NCI-H748 (cell line): ENCODE measurements around the gene NHLRC1.
A peak's percentile ranks its signal among the peaks of the same experiment; 100 is the strongest.
"Not testable (repeated sequence)": the region's sequence is repeated elsewhere in the genome, so short reads cannot be mapped to it uniquely, and the experiment has no call there.

Source experiments
- DNase-seq: peaks from one replicate; lab custom pipeline; 2025; ENCODE audit not compliant: unreplicated experiment; lab: John Stamatoyannopoulos, UW

The NHLRC1 gene

DNA sequence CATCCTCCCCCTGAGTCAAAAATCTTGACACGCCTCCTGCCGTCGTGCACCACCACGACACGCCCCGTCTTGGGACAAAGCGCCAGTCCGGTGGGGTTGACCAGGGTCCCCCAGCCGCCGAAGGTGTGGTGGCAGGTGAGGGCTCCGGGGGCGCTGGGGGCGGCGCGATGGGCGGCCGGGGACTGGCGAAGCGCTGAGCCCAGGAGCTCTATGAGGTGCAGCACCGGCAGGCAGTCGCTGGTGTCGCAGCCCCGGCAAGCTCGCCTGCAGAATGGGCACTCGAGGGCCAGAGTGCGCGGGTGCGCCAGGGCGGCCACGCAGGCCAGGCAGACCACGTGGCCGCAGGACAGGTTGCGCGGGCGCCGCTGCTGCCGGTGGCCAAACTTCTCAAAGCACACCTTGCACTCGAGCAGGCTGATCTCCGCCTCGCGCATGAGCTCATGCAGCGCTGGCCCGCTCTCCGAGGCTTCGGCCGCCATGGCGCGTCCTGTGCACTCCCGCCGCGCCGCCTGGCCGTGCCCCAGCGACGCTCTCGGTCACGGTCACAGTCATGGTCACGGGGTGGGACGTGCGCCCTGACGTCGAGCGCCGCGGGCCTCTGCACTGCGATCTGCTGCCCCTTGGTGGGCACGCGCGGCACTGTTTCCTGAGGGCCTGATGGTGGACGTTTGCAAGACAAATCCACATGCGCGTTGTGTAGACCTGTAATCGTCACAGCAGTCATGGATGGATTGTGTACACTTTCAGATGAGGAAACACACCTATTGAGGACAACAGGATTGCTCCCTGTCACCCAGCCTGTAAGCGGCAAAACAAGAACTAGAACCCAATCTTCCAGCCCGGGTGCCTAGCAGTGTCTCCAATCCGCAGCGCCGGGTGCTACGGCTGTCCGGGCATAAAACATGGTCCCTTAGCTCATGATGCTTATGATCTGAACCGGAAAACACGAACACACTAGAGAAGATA, at the start of gene NHLRC1:
NHLRC1 (minus strand) TSS at position 550 of the 966 bp plus-strand sequence; CDS start at position 479, 71 bp downstream.
- peak; percentile 92 for DNase-seq

DNA sequence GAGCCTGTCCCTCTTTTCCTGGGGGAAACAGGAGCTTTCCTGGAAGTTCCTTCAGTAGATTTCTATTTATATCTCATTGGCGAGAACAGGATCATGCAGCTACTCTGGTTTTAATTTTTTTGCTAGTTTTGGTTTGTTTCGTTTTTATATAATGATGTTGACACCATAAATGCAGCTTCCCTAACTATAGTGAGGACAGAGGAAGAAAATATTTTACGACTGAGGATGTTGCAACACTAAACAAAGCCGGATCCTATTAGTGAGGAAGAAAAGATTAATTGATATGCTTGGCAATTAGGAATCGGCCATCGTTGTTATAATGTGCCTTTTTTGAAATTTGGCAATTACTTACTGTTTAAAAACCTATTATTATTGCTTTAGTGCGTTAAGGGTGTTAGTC, 49.4 kb upstream of the NHLRC1 start:
- no peak for DNase-seq

DNA sequence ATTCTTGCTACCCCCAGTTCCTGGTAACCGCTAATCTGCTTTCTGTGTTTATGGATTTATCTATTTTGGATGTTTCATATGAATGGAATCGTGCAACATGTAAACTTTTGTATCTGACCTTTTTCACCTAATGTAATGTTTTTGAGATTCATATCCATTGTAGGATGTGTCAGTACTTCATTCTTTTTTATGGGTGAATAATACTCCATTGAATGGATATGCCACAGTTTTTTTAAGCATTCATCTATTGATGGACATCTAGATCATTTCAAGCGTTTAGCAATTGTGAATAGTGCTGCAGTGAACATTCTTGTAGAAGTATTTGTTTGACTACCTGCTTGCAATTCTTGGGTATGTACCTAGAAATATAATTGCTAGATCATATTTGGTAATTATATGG, 45.8 kb upstream of the NHLRC1 start:
- DNase-seq: no peak

DNA sequence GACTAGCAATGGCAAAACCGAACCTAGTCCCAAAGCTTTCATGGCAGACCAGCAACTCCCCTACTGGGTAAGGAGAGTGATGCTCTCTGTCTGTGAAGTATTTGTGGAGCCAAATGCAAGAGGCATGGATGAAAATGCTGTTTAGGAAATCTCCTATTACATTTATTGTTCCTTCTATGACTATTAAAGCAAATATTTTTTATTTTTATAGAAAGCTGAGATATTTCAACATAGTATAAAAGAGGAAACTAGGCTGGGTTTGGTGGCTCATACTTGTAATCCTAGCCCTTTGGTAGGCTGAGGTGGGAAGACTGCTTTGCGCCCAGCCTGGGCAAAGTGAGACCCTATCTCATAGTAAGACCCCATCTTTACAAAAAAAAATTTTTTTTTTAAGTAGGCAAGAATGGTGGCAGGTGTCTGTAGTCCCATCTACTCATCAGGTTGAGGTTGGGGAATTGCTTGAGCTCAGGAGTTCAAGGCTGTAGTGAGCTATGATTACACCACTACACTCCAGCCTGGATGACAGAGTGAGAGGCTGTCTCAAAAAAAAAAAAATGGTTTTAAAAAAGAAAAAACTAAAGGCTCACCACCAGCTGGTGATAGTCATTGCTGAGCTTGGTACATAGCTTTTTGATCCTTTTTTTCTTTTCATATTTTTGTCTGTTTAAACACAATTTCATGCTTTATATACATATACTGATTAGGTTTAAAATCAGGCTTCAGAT, 44.0 kb upstream of the NHLRC1 start:
- DNase-seq: no peak

DNA sequence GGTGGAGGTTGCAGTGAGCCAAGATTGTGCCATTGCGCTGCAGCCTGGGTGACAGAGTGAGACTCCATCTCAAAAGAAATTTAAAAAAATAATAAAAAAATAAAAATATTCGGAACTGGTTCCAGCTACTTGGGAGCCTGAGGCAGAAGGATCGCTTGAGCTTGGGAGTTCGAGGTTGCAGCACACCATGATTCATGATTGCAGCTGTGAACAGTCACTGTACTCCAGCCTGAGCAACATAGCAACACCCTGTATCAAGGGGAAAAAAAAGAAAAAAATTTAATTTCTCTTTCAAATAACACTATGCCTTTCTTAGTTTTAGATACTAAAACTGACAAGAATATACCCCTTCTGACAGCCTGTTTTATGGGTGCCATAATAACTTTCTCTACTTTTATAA, 43.3 kb upstream of the NHLRC1 start:
- DNase-seq: no peak

DNA sequence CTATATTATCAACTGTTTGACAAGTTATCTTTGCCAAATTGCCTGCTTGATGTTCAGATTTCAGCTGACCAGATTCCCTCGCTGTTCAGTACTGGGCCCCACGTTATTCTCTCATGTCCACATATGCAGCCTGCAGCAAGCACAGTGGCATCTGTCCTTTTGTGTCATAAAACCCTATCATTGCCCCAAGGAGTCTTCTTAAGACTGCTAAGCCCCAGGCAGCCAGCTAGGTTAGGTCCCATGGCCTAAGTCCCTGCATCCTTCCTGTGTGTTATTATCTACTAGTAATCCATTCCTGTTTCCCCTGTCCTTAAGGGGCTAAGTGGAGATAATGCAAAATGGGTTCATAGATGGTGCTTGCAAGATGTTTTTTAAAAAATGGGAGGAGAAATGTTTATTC, 39.9 kb upstream of the NHLRC1 start:
- no peak for DNase-seq

DNA sequence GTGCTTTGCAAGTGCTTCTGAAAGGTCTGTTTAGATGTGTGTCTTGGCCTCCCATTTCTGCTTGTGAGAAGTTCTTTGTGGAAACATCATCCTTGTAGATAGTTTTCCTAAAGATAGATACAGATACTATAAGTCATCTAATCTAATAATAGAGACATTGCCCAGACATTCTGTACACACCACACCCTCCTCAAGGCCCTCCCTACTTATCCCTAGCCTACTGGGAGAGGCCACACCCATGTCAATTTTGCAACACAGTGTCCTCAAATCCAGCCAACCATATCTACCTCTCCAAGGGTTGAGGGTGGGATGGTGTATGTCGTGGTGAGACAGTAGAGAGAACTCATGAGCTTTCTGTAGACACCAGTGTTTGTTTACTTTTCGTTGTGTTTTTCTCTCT, 39.0 kb upstream of the NHLRC1 start:
- DNase-seq: no peak

DNA sequence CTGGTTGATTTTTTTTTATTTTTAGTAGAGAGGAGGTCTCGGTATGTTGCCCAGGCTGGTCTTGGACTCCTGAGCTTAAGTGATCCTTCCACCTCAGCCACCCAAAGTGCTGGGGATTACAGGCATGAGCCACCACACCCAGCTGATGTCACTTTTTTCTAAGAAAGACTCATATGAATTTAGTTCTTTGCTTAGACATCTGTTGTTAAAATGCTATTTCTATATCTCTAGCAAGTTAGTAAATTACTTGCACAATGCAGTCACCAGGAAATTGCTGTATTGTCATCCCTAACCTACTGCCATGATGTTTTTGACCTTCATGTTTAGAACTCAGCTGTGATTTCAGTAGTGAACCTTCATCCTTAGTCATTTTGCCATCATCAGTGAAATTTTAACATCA, 38.4 kb upstream of the NHLRC1 start:
- DNase-seq: no peak

DNA sequence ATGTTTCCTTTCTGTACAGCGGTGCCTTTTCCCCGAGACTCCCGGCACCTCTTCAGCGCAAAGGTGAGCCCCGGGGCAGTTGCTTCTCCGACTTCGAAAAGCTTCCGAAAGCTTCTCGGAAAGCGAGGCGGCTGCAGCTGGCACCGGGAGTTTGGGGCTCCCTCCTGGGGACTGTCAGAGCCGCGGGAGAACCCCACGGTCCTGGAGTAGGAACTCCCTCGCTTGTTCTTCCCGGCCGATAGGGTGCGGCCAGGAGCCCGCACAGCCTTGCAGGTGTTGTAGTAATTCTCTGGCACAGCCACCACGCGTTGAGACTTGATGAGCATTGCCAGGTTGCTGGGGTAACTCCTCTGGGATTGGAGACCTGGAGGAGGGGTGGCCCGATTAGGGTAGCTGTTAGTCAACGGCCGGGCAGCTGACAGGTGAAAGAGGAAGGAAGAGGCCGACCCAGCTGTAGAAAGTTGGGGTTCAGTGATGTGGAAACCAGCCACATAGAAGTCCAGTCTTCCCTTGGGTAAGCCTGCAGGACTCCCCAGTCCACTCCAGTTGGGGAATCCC, 33.5 kb upstream of the NHLRC1 start:
- peak; percentile 95 for DNase-seq

DNA sequence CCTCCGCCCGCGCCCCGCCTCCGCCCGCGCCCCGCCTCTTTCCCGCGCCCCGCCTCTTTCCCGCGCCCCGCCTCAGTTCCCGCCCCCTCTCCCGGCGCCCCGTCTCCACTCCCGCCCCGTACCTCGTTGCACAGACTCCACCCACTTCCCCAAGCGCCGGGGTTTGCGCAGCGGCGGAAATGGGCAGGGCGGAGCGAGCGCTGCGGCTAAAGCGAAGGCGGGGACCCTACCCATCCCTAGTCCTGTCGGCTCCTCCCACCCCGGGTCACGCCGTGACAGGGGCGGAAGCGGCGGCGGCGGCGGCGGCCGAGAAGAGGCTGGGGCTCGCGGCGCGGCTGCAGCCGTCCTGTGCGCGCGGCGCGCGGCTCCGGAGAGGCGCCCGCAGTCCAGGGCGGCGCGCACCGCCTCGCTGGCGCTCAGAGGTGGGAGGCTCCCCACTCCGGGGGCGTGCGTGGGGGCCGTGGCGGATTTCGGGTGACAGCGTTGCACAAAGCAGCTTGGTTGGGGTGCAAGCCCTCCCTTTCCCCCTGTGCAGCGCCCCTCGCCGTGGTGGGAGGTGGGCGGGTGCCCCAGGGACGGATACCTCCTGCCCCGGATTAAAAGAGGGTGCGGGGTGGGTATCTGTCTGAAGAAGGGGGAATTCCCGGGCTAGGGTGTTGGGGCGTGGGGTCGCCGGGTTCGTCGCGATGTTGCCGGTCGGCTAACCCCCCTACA, 32.8 kb upstream of the NHLRC1 start, which contains the start of gene KDM1B:
KDM1B (plus strand) TSS at position 273 of the 714 bp plus-strand sequence. CDS start 4,474 bp downstream, outside the sequence.
- DNase-seq: peak; percentile 99

DNA sequence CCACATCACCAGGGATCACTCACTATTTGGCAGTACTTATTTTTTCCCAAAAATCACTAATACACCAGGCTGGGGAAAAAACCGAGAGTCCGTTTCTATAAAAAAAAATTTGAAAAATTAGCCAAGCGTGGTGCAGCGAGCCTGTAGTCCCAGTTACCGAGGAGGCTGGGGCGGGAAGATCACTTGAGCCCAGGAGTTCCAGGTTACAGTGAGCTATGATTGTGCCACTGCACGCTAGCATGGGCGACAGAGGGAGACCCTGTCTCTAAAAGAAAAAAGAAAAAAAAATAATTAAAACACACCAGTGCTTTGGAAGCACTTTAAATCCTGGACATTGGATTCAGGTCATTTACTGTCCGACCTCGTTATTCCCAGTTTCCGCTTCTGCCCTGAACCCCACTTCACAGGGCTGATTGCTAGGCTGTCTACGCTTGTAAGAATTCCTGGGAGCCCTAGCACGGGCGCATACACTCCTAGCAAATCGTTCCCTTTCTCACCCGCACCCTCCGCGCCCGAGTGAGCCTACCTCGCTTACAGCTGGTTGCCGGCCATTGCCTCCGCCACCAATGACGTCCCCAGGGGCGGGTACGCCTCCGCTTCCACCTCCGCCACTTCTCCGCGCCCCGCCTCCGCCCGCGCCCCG, 32.2 kb upstream of the NHLRC1 start, which contains the start of gene TPMT:
TPMT (minus strand) TSS at position 571 of the 643 bp plus-strand sequence. CDS start 5,950 bp downstream, outside the sequence.
- DNase-seq: peak; percentile 99

DNA sequence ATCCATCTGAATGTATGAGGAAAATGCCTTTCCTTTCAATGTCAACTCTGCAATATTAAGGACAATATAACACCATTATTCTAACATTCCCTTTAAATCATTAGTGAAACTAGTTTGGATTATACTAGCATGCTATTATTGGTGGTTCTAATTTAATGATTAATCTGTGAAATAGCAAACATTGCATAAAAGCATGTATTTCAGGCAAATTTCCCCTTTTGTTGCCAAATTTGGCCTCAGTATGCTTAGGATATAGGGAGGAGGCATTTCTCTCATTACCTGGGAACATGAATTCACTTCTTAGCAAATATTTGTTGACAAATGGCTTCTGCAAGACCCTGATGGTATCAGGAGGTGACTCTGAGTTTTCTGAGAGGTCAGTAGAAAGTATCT, 30.8 kb upstream of the NHLRC1 start:
- DNase-seq: no peak

DNA sequence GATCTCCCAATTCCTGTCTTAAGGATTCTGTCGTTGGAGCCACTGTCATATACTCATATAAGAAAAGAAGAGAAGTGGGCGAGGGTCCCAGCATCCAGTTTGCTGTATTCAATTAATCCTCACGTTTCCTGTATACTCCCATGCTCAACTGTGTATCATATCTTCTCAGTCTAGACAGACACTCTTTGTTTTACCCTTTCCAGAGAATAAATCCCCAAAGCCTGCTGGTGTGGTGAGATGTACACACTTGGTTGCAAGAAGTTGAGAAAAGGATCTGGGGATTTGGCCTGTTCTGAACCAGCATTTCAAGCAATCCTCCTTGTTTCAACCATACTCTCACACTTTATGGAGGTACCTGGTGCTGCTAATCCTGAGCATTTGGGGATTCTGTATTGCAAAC, 29.3 kb upstream of the NHLRC1 start:
- DNase-seq: no peak

DNA sequence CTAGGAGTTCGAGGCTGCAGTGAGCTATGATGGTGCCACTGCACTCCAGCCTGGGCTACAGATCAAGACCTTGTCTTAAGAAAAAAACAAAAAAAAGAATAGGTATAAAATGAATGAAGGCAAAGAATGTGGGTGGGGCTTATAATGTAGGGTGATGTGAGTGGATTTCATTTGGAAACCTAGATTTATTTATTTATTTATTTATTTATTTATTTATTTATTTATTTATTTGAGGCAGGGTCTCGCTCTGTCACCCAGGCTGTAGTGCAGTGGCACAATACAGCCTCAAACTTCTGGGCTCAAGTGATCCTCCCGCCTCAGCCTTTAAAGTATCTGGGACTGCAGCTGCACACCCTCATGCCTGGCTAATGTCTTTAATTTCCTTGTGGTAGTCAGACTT, 28.9 kb upstream of the NHLRC1 start:
- DNase-seq: not testable (repeated sequence)

DNA sequence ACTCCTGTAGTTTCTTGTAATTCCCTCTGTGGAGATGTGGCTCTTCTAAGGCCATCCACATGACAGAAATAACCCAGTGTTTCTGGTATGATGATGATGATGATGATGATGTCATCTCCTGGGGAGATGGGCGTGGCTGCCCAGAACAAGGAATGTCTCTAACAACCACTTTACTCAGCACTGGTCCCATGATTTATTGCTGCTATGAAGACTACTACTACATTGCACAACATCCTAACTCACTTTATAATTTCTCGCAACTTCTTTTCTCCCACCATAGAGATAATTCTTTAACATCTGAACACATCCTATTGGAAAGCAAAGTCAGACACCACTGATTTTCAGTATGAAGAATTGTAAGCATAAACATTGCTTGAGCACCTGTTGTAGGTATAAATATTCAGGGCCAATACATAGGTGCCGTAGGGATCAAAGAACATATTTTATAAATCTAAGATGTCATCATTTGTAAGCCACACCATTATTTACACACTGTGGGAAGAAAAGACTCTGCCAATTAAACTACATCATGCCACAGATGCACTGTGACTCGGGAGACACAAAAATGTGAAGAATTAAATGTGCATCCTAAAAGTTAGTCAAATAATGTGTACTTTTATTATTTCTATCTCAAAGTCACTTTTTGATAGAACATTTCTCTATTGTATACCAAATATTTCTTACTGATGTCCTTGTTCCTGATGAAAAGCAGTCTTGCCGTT, 26.0 kb upstream of the NHLRC1 start:
- no peak for DNase-seq

DNA sequence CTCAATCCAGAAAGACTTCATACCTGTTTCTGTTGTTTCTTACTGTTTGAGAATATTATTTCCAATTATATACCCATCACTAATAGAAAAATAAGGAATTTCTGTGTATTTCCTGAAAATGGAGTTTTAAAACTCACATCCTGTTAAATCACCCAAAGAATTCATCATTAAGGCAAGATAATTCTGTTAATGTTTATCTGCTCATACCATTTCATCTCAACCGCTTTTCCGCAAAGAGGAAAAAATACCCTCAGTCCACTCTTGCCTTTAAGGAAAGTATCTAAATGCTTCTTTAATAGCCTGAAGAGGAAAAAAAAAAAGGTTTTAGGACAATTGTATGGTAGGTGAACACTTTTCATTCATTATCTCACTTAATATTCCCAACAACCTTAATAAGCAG, 25.1 kb upstream of the NHLRC1 start:
- no peak for DNase-seq

DNA sequence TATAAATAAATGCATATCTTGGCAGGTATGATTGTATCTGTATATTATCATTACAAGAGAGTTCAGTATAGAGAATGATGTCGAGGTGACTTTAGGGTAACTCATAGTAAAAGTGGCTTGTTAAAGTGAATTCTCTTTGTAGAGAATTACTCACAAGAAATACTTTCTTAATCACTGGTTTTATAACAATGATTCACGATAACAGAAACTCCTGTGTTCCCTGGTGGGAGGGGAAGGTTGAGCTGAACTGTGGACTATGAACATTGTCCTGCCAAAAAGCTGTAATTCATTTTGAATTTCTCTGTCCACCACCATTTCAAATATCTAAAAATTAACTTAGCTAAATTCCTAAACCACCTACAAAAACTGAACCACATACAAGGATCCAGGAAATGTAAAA, 24.7 kb upstream of the NHLRC1 start:
- no peak for DNase-seq

DNA sequence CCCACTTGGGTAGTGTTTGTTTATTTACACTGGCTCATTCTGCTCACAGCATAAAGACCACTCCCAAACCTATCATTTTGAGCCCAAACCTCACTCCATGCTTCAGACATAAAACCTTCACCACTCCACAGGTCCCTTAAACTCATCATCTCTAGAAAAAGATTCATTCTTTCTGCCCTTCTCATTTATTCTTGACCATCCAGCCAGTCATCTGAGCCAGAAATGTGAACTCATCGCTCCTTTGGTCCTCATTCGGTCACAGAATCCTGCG, 20.0 kb upstream of the NHLRC1 start:
- no peak for DNase-seq

DNA sequence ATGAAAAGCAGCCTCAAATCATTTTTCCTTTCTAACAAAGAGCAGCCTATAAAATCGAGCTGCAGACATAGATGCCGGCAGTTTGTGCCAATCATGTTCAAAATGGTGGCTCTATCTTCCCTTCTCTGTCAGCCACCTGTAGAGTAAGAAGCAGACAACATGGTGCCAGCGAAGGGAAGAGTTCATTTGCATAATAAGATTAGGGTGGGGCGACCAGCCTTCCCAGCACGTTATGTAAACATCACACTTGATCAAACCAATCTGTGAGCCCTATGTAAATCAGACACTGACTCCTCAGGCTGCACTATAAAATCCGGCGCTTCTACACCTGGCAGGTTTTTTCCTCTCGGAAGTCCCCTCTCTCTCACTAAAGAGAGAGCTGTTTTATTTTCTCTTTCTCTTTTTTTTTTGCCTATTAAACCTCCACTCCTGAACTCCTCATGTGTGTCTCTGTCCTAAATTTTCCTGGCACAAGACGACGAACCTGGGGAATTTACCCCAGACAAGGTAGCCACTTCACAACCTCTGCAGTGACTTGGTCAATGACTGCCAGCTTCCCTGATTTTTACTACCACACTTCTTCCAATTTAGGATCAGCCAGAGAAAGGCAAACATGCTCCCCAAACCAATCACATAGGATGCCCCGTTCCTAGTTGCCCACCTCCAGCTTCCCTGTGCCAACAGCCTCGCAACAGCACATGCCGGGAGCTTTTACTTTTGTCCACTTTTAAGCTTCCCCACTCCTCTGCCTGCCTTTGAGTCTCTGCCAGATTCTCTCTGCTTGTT, 19.5 kb upstream of the NHLRC1 start:
- peak; percentile 98 for DNase-seq
